Liver (tissue), 9 donors: Measurements from ENCODE around the gene TRIO. TPM values are rescaled to one million over a fixed set of nuclear protein-coding genes. Genes with fewer than 3 reads are reported as not detected.

Experiments
- DNase-seq: peaks from one replicate; pipeline ENCODE4 v3.0.0-alpha.2; 2017; ENCODE audit warnings: low spot score
- H3K27ac ChIP-seq, 2 donors: one replicate each; pipeline ENCODE4 v1.7.0; 2013; ENCODE audit warnings: inconsistent platforms in 2 of 2, low read length in 2 of 2, control low read depth in 1 of 2, low read depth in 1 of 2, mild to moderate bottlenecking in 1 of 2
- H3K27me3 ChIP-seq, 4 donors: one replicate each; pipeline versions ENCODE4 v1.6.1 to v1.7.0; 2013; ENCODE audit warnings: low read length in 3 of 4, inconsistent platforms in 1 of 4, mild to moderate bottlenecking in 1 of 4, moderate library complexity in 1 of 4; ENCODE audit not compliant: control insufficient read depth in 4 of 4, insufficient read depth in 4 of 4
- H3K36me3 ChIP-seq, 4 donors: one replicate each; pipeline versions ENCODE4 v1.6.1 to v1.7.0; 2013; ENCODE audit warnings: low read length in 3 of 4, mild to moderate bottlenecking in 3 of 4, low read depth in 1 of 4, moderate library complexity in 1 of 4; ENCODE audit not compliant: control insufficient read depth in 4 of 4, insufficient read depth in 3 of 4
- H3K4me1 ChIP-seq, 4 donors: one replicate each; pipeline versions ENCODE4 v1.6.1 to v1.7.0; 2013; ENCODE audit warnings: low read length in 3 of 4, mild to moderate bottlenecking in 3 of 4, moderate library complexity in 1 of 4; ENCODE audit not compliant: control insufficient read depth in 4 of 4, insufficient read depth in 4 of 4
- H3K4me3 ChIP-seq, 3 donors: one replicate each; pipeline versions ENCODE4 v1.6.1 to v1.7.0; 2013; ENCODE audit warnings: low read length in 3 of 3, control low read depth in 1 of 3, low read depth in 1 of 3, mild to moderate bottlenecking in 1 of 3
- H3K9ac ChIP-seq, 2 donors: one replicate each; pipeline ENCODE4 v1.7.0; 2013; ENCODE audit warnings: low read length in 2 of 2, mild to moderate bottlenecking in 2 of 2, moderate library complexity in 2 of 2, control low read depth in 1 of 2, low read depth in 1 of 2
- H3K9me3 ChIP-seq, 4 donors: one replicate each; pipeline versions ENCODE4 v1.6.1 to v1.7.0; 2013; ENCODE audit warnings: low read length in 3 of 4; ENCODE audit not compliant: control insufficient read depth in 4 of 4
- EGR1 ChIP-seq, 2 donors: IDR thresholded peaks; 2 replicates each; pipeline ENCODE4 v1.6.1; 2016 to 2018; ENCODE audit warnings: antibody characterized with exemption in 2 of 2, low read depth in 2 of 2
- FOXA1 ChIP-seq: IDR thresholded peaks from 2 replicates; pipeline ENCODE4 v1.6.1; 2016; ENCODE audit warnings: antibody characterized with exemption
- FOXA2 ChIP-seq: IDR thresholded peaks from 2 replicates; pipeline ENCODE4 v1.6.1; 2016; ENCODE audit warnings: antibody characterized with exemption
- GABPA ChIP-seq, 2 donors: IDR thresholded peaks in 1 of 2; conservative IDR thresholded peaks in 1 of 2; 2 replicates each; pipeline ENCODE4 v1.6.1; 2016; ENCODE audit warnings: antibody characterized with exemption in 2 of 2, mild to moderate bottlenecking in 1 of 2, moderate library complexity in 1 of 2
- HNF4A ChIP-seq, 2 donors: conservative IDR thresholded peaks; 2 replicates each; pipeline ENCODE4 v1.6.1; 2016; ENCODE audit warnings: antibody characterized with exemption in 2 of 2, mild to moderate bottlenecking in 2 of 2
- HNF4G ChIP-seq: IDR thresholded peaks from 2 replicates; pipeline ENCODE4 v1.6.1; 2016; ENCODE audit warnings: antibody characterized with exemption
- JUND ChIP-seq, 2 donors: IDR thresholded peaks; 2 replicates each; pipeline ENCODE4 v1.6.1; 2016; ENCODE audit warnings: antibody characterized with exemption in 2 of 2
- NR2F2 ChIP-seq: IDR thresholded peaks from 2 replicates; pipeline ENCODE4 v1.6.1; 2016; ENCODE audit warnings: antibody characterized with exemption
- RAD21 ChIP-seq, 2 donors: IDR thresholded peaks; 2 replicates each; pipeline ENCODE4 v1.6.1; 2016; ENCODE audit warnings: antibody characterized with exemption in 2 of 2, mild to moderate bottlenecking in 2 of 2
- RXRA ChIP-seq, 2 donors: IDR thresholded peaks; 2 replicates each; pipeline ENCODE4 v1.6.1; 2017 to 2018; ENCODE audit warnings: antibody characterized with exemption in 2 of 2, mild to moderate bottlenecking in 1 of 2
- SP1 ChIP-seq: IDR thresholded peaks from 2 replicates; pipeline ENCODE4 v1.6.1; 2018; ENCODE audit warnings: antibody characterized with exemption, mild to moderate bottlenecking
- TAF1 ChIP-seq: conservative IDR thresholded peaks from 2 replicates; pipeline ENCODE4 v1.6.1; 2016; ENCODE audit warnings: antibody characterized with exemption, mild to moderate bottlenecking
- YY1 ChIP-seq: IDR thresholded peaks from 2 replicates; pipeline ENCODE4 v1.6.1; 2016; ENCODE audit warnings: antibody characterized with exemption, mild to moderate bottlenecking
- WGBS: extraction: QIAGEN DNeasy Blood & Tissue Kit; methylation state at CpG from one replicate; pipeline ENCODE4 v1.1.7; 2013; 5-methylcytosine and 5-hydroxymethylcytosine counted together
- polyA plus RNA-seq, 2 donors: library from polyadenylated mRNA; stranded (reverse) in 1 of 2; unstranded in 1 of 2; fragments of 200-250 nt in 1 of 2; fragments of >200 nt in 1 of 2; fragmentation: Nextera tagmentation in 1 of 2; extraction: Ambion mirVana in 1 of 2; gene quantifications; one replicate each; pipeline versions ENCODE4 v1.2.1 to v1.2.3, GENCODE V29; 2013 to 2015
- total RNA-seq, 2 donors: library from RNA; depleted of rRNA; stranded (reverse); fragments of >200 nt; gene quantifications; one replicate each; pipeline ENCODE4 v1.2.3, GENCODE V29; 2014
- TF ChIP-seq, protein P1 (sequence below): fragments of 150-350 bp; IDR thresholded peaks from 2 replicates; pipeline ENCODE4 v1.5.1; 2017; ENCODE audit warnings: improper control_type of control experiment, low read depth, low read length; ENCODE audit not compliant: missing input control
- TF ChIP-seq, protein P2 (sequence below): IDR thresholded peaks from 2 replicates; pipeline ENCODE4 v1.6.1; 2016; ENCODE audit warnings: antibody characterized with exemption
- TF ChIP-seq, protein P3 (sequence below): IDR thresholded peaks from 2 replicates; pipeline ENCODE4 v1.6.1; 2016; ENCODE audit warnings: antibody characterized with exemption
- TF ChIP-seq, protein P4 (sequence below): IDR thresholded peaks from 2 replicates; pipeline ENCODE4 v1.6.1; 2016; ENCODE audit warnings: antibody characterized with exemption, mild to moderate bottlenecking
- TF ChIP-seq, protein P5 (sequence below): IDR thresholded peaks from 2 replicates; pipeline ENCODE4 v1.6.1; 2016; ENCODE audit warnings: antibody characterized with exemption
- donor health status: healthy.
- donor health status: healthy.
- donor health status: healthy.
- donor health status: healthy.
- donor health status: healthy.

TRIO gene
- total and polyA plus RNA-seq, 4 donors = 8.5 to 86.2 (median 16.0) TPM

DNA sequence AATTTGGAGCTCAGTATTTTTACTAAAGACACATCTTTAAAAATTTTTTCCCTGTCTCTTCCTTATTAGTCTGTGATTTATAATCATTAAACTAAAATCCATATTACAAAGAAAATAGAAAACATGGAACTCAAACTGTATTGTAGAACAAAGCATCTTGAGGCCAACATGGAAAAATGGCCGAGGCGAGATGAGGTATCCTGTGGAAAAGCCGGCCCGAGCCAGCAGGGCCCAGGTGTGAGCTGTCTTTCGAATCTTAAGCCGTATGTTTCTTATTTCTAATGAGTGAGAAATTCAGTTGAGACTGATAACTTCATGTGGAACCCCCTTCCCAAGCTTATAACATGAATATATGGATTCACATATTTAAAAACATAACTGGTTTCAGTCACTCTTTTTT, 268.1 kb downstream of the TRIO start:
- H3K36me3 ChIP-seq = peaks cover 7 to 68% (median 28%) of the 10 kb centered on the region in 4 donors
- H3K4me3 ChIP-seq = no peak overlapping the region
- no peak overlapping the region for H3K9ac ChIP-seq
- no peaks in the 10 kb centered on the region for H3K4me1 ChIP-seq
- 96% methylated on average over 6 of the region's 6 CpGs for WGBS
- TF ChIP-seq, protein P1, sequence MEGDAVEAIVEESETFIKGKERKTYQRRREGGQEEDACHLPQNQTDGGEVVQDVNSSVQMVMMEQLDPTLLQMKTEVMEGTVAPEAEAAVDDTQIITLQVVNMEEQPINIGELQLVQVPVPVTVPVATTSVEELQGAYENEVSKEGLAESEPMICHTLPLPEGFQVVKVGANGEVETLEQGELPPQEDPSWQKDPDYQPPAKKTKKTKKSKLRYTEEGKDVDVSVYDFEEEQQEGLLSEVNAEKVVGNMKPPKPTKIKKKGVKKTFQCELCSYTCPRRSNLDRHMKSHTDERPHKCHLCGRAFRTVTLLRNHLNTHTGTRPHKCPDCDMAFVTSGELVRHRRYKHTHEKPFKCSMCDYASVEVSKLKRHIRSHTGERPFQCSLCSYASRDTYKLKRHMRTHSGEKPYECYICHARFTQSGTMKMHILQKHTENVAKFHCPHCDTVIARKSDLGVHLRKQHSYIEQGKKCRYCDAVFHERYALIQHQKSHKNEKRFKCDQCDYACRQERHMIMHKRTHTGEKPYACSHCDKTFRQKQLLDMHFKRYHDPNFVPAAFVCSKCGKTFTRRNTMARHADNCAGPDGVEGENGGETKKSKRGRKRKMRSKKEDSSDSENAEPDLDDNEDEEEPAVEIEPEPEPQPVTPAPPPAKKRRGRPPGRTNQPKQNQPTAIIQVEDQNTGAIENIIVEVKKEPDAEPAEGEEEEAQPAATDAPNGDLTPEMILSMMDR = no peak
- TF ChIP-seq JUND (IDR thresholded peaks at IDR 0.05) (no peak), HNF4G (no peak), RAD21 (IDR thresholded peaks at IDR 0.05) (no peak), FOXA2 (no peak), GABPA (IDR thresholded peaks at IDR 0.05 in 1 of 2, conservative IDR thresholded peaks at IDR 0.05 in 1 of 2) (no peak), FOXA1 (no peak), YY1 (no peak), RXRA (IDR thresholded peaks at IDR 0.05) (no peak), TAF1 (no peak), SP1 (no peak), HNF4A (conservative IDR thresholded peaks at IDR 0.05) (no peak), NR2F2 (no peak), EGR1 (IDR thresholded peaks at IDR 0.05; ENCODE audit: low read depth in 2 of 2) (no peak)
- TF ChIP-seq, protein P2, sequence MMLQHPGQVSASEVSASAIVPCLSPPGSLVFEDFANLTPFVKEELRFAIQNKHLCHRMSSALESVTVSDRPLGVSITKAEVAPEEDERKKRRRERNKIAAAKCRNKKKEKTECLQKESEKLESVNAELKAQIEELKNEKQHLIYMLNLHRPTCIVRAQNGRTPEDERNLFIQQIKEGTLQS = no peak
- TF ChIP-seq, protein P3, sequence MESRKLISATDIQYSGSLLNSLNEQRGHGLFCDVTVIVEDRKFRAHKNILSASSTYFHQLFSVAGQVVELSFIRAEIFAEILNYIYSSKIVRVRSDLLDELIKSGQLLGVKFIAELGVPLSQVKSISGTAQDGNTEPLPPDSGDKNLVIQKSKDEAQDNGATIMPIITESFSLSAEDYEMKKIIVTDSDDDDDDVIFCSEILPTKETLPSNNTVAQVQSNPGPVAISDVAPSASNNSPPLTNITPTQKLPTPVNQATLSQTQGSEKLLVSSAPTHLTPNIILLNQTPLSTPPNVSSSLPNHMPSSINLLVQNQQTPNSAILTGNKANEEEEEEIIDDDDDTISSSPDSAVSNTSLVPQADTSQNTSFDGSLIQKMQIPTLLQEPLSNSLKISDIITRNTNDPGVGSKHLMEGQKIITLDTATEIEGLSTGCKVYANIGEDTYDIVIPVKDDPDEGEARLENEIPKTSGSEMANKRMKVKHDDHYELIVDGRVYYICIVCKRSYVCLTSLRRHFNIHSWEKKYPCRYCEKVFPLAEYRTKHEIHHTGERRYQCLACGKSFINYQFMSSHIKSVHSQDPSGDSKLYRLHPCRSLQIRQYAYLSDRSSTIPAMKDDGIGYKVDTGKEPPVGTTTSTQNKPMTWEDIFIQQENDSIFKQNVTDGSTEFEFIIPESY = no peak
- TF ChIP-seq, protein P4, sequence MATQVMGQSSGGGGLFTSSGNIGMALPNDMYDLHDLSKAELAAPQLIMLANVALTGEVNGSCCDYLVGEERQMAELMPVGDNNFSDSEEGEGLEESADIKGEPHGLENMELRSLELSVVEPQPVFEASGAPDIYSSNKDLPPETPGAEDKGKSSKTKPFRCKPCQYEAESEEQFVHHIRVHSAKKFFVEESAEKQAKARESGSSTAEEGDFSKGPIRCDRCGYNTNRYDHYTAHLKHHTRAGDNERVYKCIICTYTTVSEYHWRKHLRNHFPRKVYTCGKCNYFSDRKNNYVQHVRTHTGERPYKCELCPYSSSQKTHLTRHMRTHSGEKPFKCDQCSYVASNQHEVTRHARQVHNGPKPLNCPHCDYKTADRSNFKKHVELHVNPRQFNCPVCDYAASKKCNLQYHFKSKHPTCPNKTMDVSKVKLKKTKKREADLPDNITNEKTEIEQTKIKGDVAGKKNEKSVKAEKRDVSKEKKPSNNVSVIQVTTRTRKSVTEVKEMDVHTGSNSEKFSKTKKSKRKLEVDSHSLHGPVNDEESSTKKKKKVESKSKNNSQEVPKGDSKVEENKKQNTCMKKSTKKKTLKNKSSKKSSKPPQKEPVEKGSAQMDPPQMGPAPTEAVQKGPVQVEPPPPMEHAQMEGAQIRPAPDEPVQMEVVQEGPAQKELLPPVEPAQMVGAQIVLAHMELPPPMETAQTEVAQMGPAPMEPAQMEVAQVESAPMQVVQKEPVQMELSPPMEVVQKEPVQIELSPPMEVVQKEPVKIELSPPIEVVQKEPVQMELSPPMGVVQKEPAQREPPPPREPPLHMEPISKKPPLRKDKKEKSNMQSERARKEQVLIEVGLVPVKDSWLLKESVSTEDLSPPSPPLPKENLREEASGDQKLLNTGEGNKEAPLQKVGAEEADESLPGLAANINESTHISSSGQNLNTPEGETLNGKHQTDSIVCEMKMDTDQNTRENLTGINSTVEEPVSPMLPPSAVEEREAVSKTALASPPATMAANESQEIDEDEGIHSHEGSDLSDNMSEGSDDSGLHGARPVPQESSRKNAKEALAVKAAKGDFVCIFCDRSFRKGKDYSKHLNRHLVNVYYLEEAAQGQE = no peak
- TF ChIP-seq, protein P5, sequence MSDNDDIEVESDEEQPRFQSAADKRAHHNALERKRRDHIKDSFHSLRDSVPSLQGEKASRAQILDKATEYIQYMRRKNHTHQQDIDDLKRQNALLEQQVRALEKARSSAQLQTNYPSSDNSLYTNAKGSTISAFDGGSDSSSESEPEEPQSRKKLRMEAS = no peak
- DNase-seq = no peak
- no peaks in the 10 kb centered on the region for H3K27me3 ChIP-seq
- no peaks in the 10 kb centered on the region for H3K9me3 ChIP-seq
- no peak overlapping the region for H3K27ac ChIP-seq
